Measurements from ENCODE around the gene SMIM28.

SMIM28 gene

GRCh38 chr6:138387577-138388368 lies 10.1 kb downstream of the SMIM28 start:
- H3K4me1 ChIP-seq (ENCODE audit: control insufficient read depth, low read depth, low read length) = no peaks in the 10 kb centered on the region
- no peak overlapping the region for H2AK5ac ChIP-seq (ENCODE audit: low read length)
- H4K8ac ChIP-seq (ENCODE audit: low read depth, low read length) = no peak overlapping the region
- no peak overlapping the region for H3K4me2 ChIP-seq (ENCODE audit: low read length)
- no peaks in the 10 kb centered on the region for H3K27me3 ChIP-seq (ENCODE audit: insufficient read depth, low read length, poor library complexity)
- no peak for DNase-seq
- H3K27ac ChIP-seq (ENCODE audit: low read depth, low read length) = no peak overlapping the region
- no peak overlapping the region for H3K56ac ChIP-seq (ENCODE audit: low read length)
- no peak overlapping the region for H3K23ac ChIP-seq (ENCODE audit: low read length)
- H3K79me2 ChIP-seq (ENCODE audit: control insufficient read depth, insufficient read depth, low read length) = no peaks in the 10 kb centered on the region
- no peak overlapping the region for H2BK120ac ChIP-seq (ENCODE audit: low read depth, low read length)
- H2BK15ac ChIP-seq (replicated peaks; ENCODE audit: low read depth) = no peak overlapping the region
- no peak overlapping the region for H3K4ac ChIP-seq (ENCODE audit: low read depth, low read length)
- no peaks in the 10 kb centered on the region for H3K79me1 ChIP-seq (ENCODE audit: low read length)
- no peak overlapping the region for H3K9ac ChIP-seq (ENCODE audit: low read length)
- no peak overlapping the region for H3K18ac ChIP-seq (ENCODE audit: low read length)
- no peak overlapping the region for H3K4me3 ChIP-seq (ENCODE audit: low read length)
- H4K5ac ChIP-seq (ENCODE audit: low read length) = no peak overlapping the region
- no peak overlapping the region for H2BK5ac ChIP-seq (ENCODE audit: low read length)
- WGBS (ENCODE audit: extremely low coverage, insufficient coverage, low lambda C conversion rate) = no CpG with 5 or more reads among the region's 8 CpGs
- H3K36me3 ChIP-seq (ENCODE audit: control insufficient read depth, insufficient read depth, low read length) = no peaks in the 10 kb centered on the region

- no peaks in the 10 kb centered on the region for H3K27me3 ChIP-seq (ENCODE audit: insufficient read depth, low read length, poor library complexity)
- no peak for DNase-seq
- H3K79me2 ChIP-seq (ENCODE audit: control insufficient read depth, insufficient read depth, low read length) = no peaks in the 10 kb centered on the region
These were observed 11.8 kb downstream of the SMIM28 start for GRCh38 chr6:138389551-138389950.

GRCh38 chr6:138393871-138394783 lies 16.4 kb downstream of the SMIM28 start:
- Histone ChIP-seq H2BK120ac (ENCODE audit: low read depth, low read length) (no peak overlapping the region), H3K18ac (ENCODE audit: low read length) (no peak overlapping the region), H2BK15ac (replicated peaks; ENCODE audit: low read depth) (no peak overlapping the region), H3K79me1 (ENCODE audit: low read length) (no peaks in the 10 kb centered on the region), H2BK5ac (ENCODE audit: low read length) (no peak overlapping the region), H3K79me2 (ENCODE audit: control insufficient read depth, insufficient read depth, low read length) (no peaks in the 10 kb centered on the region), H3K23ac (ENCODE audit: low read length) (no peak overlapping the region), H2AK5ac (ENCODE audit: low read length) (no peak overlapping the region), H3K4me1 (ENCODE audit: control insufficient read depth, low read depth, low read length) (no peaks in the 10 kb centered on the region), H3K4me2 (ENCODE audit: low read length) (no peak overlapping the region), H3K9ac (ENCODE audit: low read length) (no peak overlapping the region), H4K8ac (ENCODE audit: low read depth, low read length) (no peak overlapping the region), H3K4ac (ENCODE audit: low read depth, low read length) (peak overlapping the region; percentile 50), H3K4me3 (ENCODE audit: low read length) (no peak overlapping the region), H3K36me3 (ENCODE audit: control insufficient read depth, insufficient read depth, low read length) (no peaks in the 10 kb centered on the region), H3K27me3 (ENCODE audit: insufficient read depth, low read length, poor library complexity) (no peaks in the 10 kb centered on the region), H3K56ac (ENCODE audit: low read length) (no peak overlapping the region), H3K27ac (ENCODE audit: low read depth, low read length) (no peak overlapping the region), H4K5ac (ENCODE audit: low read length) (no peak overlapping the region)
- WGBS (ENCODE audit: extremely low coverage, insufficient coverage, low lambda C conversion rate) = no CpG with 5 or more reads among the region's 5 CpGs
- no peak for DNase-seq

More at GRCh38 chr6:138389551-138389950, 11.8 kb downstream of the SMIM28 start:
- Histone ChIP-seq H3K4ac (ENCODE audit: low read depth, low read length) (no peak overlapping the region), H4K8ac (ENCODE audit: low read depth, low read length) (no peak overlapping the region), H3K27ac (ENCODE audit: low read depth, low read length) (no peak overlapping the region), H2AK5ac (ENCODE audit: low read length) (no peak overlapping the region), H3K4me1 (ENCODE audit: control insufficient read depth, low read depth, low read length) (no peaks in the 10 kb centered on the region), H3K36me3 (ENCODE audit: control insufficient read depth, insufficient read depth, low read length) (no peaks in the 10 kb centered on the region), H3K9ac (ENCODE audit: low read length) (no peak overlapping the region), H3K4me3 (ENCODE audit: low read length) (no peak overlapping the region), H3K23ac (ENCODE audit: low read length) (no peak overlapping the region), H3K4me2 (ENCODE audit: low read length) (no peak overlapping the region), H2BK15ac (replicated peaks; ENCODE audit: low read depth) (no peak overlapping the region), H3K79me1 (ENCODE audit: low read length) (no peaks in the 10 kb centered on the region), H4K5ac (ENCODE audit: low read length) (no peak overlapping the region), H3K56ac (ENCODE audit: low read length) (no peak overlapping the region), H3K18ac (ENCODE audit: low read length) (no peak overlapping the region), H2BK120ac (ENCODE audit: low read depth, low read length) (no peak overlapping the region), H2BK5ac (ENCODE audit: low read length) (no peak overlapping the region)
- WGBS (ENCODE audit: extremely low coverage, insufficient coverage, low lambda C conversion rate) = no CpG with 5 or more reads among the region's 5 CpGs

GRCh38 chr6:138396709-138397108 lies 19.0 kb downstream of the SMIM28 start:
- H3K23ac ChIP-seq (ENCODE audit: low read length) = no peak overlapping the region
- no peak overlapping the region for H2BK5ac ChIP-seq (ENCODE audit: low read length)
- no peak overlapping the region for H3K27ac ChIP-seq (ENCODE audit: low read depth, low read length)
- no peaks in the 10 kb centered on the region for H3K79me2 ChIP-seq (ENCODE audit: control insufficient read depth, insufficient read depth, low read length)
- H3K4ac ChIP-seq (ENCODE audit: low read depth, low read length) = no peak overlapping the region
- no peak overlapping the region for H2BK120ac ChIP-seq (ENCODE audit: low read depth, low read length)
- no peaks in the 10 kb centered on the region for H3K27me3 ChIP-seq (ENCODE audit: insufficient read depth, low read length, poor library complexity)
- no peaks in the 10 kb centered on the region for H3K4me1 ChIP-seq (ENCODE audit: control insufficient read depth, low read depth, low read length)
- no peak overlapping the region for H3K4me2 ChIP-seq (ENCODE audit: low read length)
- no peaks in the 10 kb centered on the region for H3K79me1 ChIP-seq (ENCODE audit: low read length)
- H4K8ac ChIP-seq (ENCODE audit: low read depth, low read length) = no peak overlapping the region
- DNase-seq = no peak
- no peak overlapping the region for H3K4me3 ChIP-seq (ENCODE audit: low read length)
- H3K9ac ChIP-seq (ENCODE audit: low read length) = no peak overlapping the region
- H3K18ac ChIP-seq (ENCODE audit: low read length) = no peak overlapping the region
- WGBS (ENCODE audit: extremely low coverage, insufficient coverage, low lambda C conversion rate) = no CpG with 5 or more reads among the region's 5 CpGs
- H4K5ac ChIP-seq (ENCODE audit: low read length) = no peak overlapping the region
- no peak overlapping the region for H2BK15ac ChIP-seq (replicated peaks; ENCODE audit: low read depth)
- H2AK5ac ChIP-seq (ENCODE audit: low read length) = no peak overlapping the region
- no peaks in the 10 kb centered on the region for H3K36me3 ChIP-seq (ENCODE audit: control insufficient read depth, insufficient read depth, low read length)
- no peak overlapping the region for H3K56ac ChIP-seq (ENCODE audit: low read length)

GRCh38 chr6:138397128-138398122 lies 19.7 kb downstream of the SMIM28 start:
- no CpG with 5 or more reads among the region's 8 CpGs for WGBS (ENCODE audit: extremely low coverage, insufficient coverage, low lambda C conversion rate)
- Histone ChIP-seq H3K27me3 (ENCODE audit: insufficient read depth, low read length, poor library complexity) (no peaks in the 10 kb centered on the region), H2BK5ac (ENCODE audit: low read length) (no peak overlapping the region)

More at GRCh38 chr6:138397128-138398122, 19.7 kb downstream of the SMIM28 start:
- Histone ChIP-seq H3K4me1 (ENCODE audit: control insufficient read depth, low read depth, low read length) (no peaks in the 10 kb centered on the region), H3K36me3 (ENCODE audit: control insufficient read depth, insufficient read depth, low read length) (no peaks in the 10 kb centered on the region), H3K4me3 (ENCODE audit: low read length) (no peak overlapping the region), H3K18ac (ENCODE audit: low read length) (peak overlapping the region; percentile 61), H3K4me2 (ENCODE audit: low read length) (no peak overlapping the region), H3K9ac (ENCODE audit: low read length) (no peak overlapping the region), H3K4ac (ENCODE audit: low read depth, low read length) (no peak overlapping the region), H2BK15ac (replicated peaks; ENCODE audit: low read depth) (no peak overlapping the region), H4K8ac (ENCODE audit: low read depth, low read length) (no peak overlapping the region), H3K27ac (ENCODE audit: low read depth, low read length) (no peak overlapping the region), H3K56ac (ENCODE audit: low read length) (no peak overlapping the region), H3K23ac (ENCODE audit: low read length) (no peak overlapping the region), H3K79me1 (ENCODE audit: low read length) (no peaks in the 10 kb centered on the region), H2AK5ac (ENCODE audit: low read length) (no peak overlapping the region), H4K5ac (ENCODE audit: low read length) (no peak overlapping the region), H2BK120ac (ENCODE audit: low read depth, low read length) (no peak overlapping the region), H3K79me2 (ENCODE audit: control insufficient read depth, insufficient read depth, low read length) (no peaks in the 10 kb centered on the region)
- no peak for DNase-seq

All from mesendoderm (in vitro differentiated cells).